PC-9 (cell line): ENCODE results near the gene NME7.

ENCODE experiments used
- CTCF ChIP-seq: fragments of 200-600 bp; sonication (generic); conservative IDR thresholded peaks from 2 replicates; pipeline ENCODE4 v1.6.1; 2017; ENCODE audit warnings: mixed run types, antibody characterized with exemption, mild to moderate bottlenecking, moderate library complexity
- EZH2 ChIP-seq: fragments of 200-600 bp; sonication (generic); IDR thresholded peaks from 2 replicates; pipeline ENCODE4 v1.8.0; 2017; ENCODE audit warnings: antibody characterized with exemption, low read depth

GRCh38 chr1:169383449-169383848, 15.9 kb upstream of the NME7 start:
- TF ChIP-seq CTCF (no peak), EZH2 (no peak)
